A549 (cell line): ENCODE results near the gene RELN. TPM values are rescaled to one million over a fixed set of nuclear protein-coding genes. Genes with fewer than 3 reads are reported as not detected.

ENCODE experiments used
- ATAC-seq, 2 experiments: fragments of 200-7000 bp in 1 of 2; fragments of >200 bp in 1 of 2; cut with Nextera tagmentation in 1 of 2; cut with Tn5 transposase in 1 of 2; 3 replicates each; pipeline versions ENCODE4 v1.8.0 to v1.9.1; 2018 to 2020; ENCODE audit warnings: mild to moderate bottlenecking in 1 of 2, moderate library complexity in 1 of 2
- CTCF ChIA-PET: fragments of 300-600 bp; sonication (Branson Sonifier 250); formaldehyde crosslinking; extraction: SDS; loops from one replicate; lab custom pipeline; 2021; ENCODE audit warnings: antibody characterized with exemption, inconsistent platforms; lab: Yijun Ruan, JAX
- POLR2A ChIA-PET: fragments of 350-600 bp; formaldehyde crosslinking; extraction: SDS; loops from one replicate; lab custom pipeline; 2021; ENCODE audit warnings: antibody characterized with exemption, inconsistent platforms; lab: Yijun Ruan, JAX
- DNase-seq, 2 experiments: peaks; one replicate each; pipeline versions ENCODE4 v3.0.0 to v3.0.0-alpha.2; 2011 to 2016; ENCODE audit warnings: low read depth in 1 of 2, low spot score in 1 of 2
- FAIRE-seq: peaks from 2 replicates; lab custom pipeline; 2011; peaks lifted over from hg19 to GRCh38; lab: Jason Lieb, UNC
- H3K27ac ChIP-seq, 2 experiments: fragments of >200 bp; sonication (Bioruptor Twin); formaldehyde crosslinking; 3 replicates each; pipeline ENCODE4 v1.5.1; 2016 to 2017
- H3K4me1 ChIP-seq: fragments of >200 bp; sonication (Bioruptor Twin); formaldehyde crosslinking; 3 replicates; pipeline ENCODE4 v1.6.1; 2016
- H3K4me2 ChIP-seq: fragments of >200 bp; sonication (Bioruptor Twin); formaldehyde crosslinking; 3 replicates; pipeline ENCODE4 v1.6.1; 2016
- H3K4me3 ChIP-seq: fragments of >200 bp; sonication (Bioruptor Twin); formaldehyde crosslinking; 3 replicates; pipeline ENCODE4 v1.5.1; 2016
- H3K9me3 ChIP-seq: fragments of >200 bp; sonication (Bioruptor Twin); formaldehyde crosslinking; 3 replicates; pipeline ENCODE4 v1.6.1; 2016
- CTCF ChIP-seq: fragments of >200 bp; sonication (Bioruptor Twin); formaldehyde crosslinking; IDR thresholded peaks from 3 replicates; pipeline ENCODE4 v1.5.1; 2016
- E2F6 ChIP-seq: IDR thresholded peaks from 2 replicates; pipeline ENCODE4 v1.6.1; 2012; ENCODE audit warnings: low read depth, borderline replicate concordance
- EHF ChIP-seq: fragments of 250-450 bp; sonication (Bioruptor Pico); IDR thresholded peaks from 2 replicates; pipeline ENCODE4 v1.5.0; 2020; ENCODE audit warnings: mild to moderate bottlenecking
- EHMT2 ChIP-seq: fragments of 200-600 bp; sonication (generic); IDR thresholded peaks from 2 replicates; pipeline ENCODE4 v1.6.1; 2016; ENCODE audit warnings: antibody characterized with exemption, low read depth, mild to moderate bottlenecking, moderate library complexity
- EP300 ChIP-seq, 2 experiments: fragments of >200 bp; sonication (Bioruptor Twin); formaldehyde crosslinking; IDR thresholded peaks; 2 replicates in 1 of 2; 3 replicates in 1 of 2; pipeline ENCODE4 v1.6.1; 2016 to 2017
- ESRRA ChIP-seq: fragments of 150-350 bp; IDR thresholded peaks from 2 replicates; pipeline ENCODE4 v1.6.1; 2014; ENCODE audit warnings: mild to moderate bottlenecking, low read length, borderline replicate concordance
- FOSB ChIP-seq: fragments of 250-450 bp; sonication (Bioruptor Pico); IDR thresholded peaks from 2 replicates; pipeline ENCODE4 v1.5.0; 2020; ENCODE audit warnings: mild to moderate bottlenecking, moderate library complexity
- FOSL2 ChIP-seq, 2 experiments: fragments of 450-650 bp in 1 of 2; fragments of >200 bp in 1 of 2; sonication (Bioruptor Twin) in 1 of 2; formaldehyde crosslinking; IDR thresholded peaks; 2 replicates each; pipeline versions ENCODE4 v1.5.0 to v1.6.1; 2016 to 2020; ENCODE audit warnings: mild to moderate bottlenecking in 1 of 2, moderate library complexity in 1 of 2
- HES2 ChIP-seq: fragments of >200 bp; sonication (Bioruptor Twin); formaldehyde crosslinking; IDR thresholded peaks from 2 replicates; pipeline ENCODE4 v1.6.1; 2016
- HOXB13 ChIP-seq: fragments of 250-450 bp; sonication (Bioruptor Pico); IDR thresholded peaks from 2 replicates; pipeline ENCODE4 v1.5.0; 2020; ENCODE audit warnings: low read depth, mild to moderate bottlenecking, moderate library complexity
- JUNB ChIP-seq: fragments of >200 bp; sonication (Bioruptor Twin); formaldehyde crosslinking; IDR thresholded peaks from 2 replicates; pipeline ENCODE4 v1.6.1; 2016
- KDM1A ChIP-seq: fragments of 200-600 bp; sonication (generic); IDR thresholded peaks from 2 replicates; pipeline ENCODE4 v1.6.1; 2016; ENCODE audit warnings: low read depth, mild to moderate bottlenecking
- MAZ ChIP-seq: fragments of 150-350 bp; IDR thresholded peaks from 2 replicates; pipeline ENCODE4 v1.6.1; 2014; ENCODE audit warnings: antibody characterized with exemption, low read depth, low read length, borderline replicate concordance
- MYC ChIP-seq: IDR thresholded peaks from 2 replicates; pipeline ENCODE4 v1.6.1; 2012; ENCODE audit warnings: mild to moderate bottlenecking, inconsistent platforms, low read length, improper control_type of control experiment, borderline replicate concordance
- NFE2L2 ChIP-seq: fragments of 150-350 bp; conservative IDR thresholded peaks from 2 replicates; pipeline ENCODE4 v1.6.1; 2014; ENCODE audit warnings: low read length
- POLR2AphosphoS2 ChIP-seq: conservative IDR thresholded peaks from 2 replicates; pipeline ENCODE4 v1.6.1; 2012; ENCODE audit warnings: low read length, improper control_type of control experiment, inconsistent platforms
- RAD21 ChIP-seq, 2 experiments: fragments of >200 bp in 1 of 2; sonication (Bioruptor Twin) in 1 of 2; formaldehyde crosslinking in 1 of 2; IDR thresholded peaks in 1 of 2; conservative IDR thresholded peaks in 1 of 2; 2 replicates in 1 of 2; 3 replicates in 1 of 2; pipeline ENCODE4 v1.6.1; 2012 to 2018; ENCODE audit warnings: inconsistent platforms in 1 of 2
- REST ChIP-seq: fragments of 200-600 bp; sonication (generic); IDR thresholded peaks from 2 replicates; pipeline ENCODE4 v1.6.1; 2016; ENCODE audit warnings: antibody characterized with exemption, mild to moderate bottlenecking, moderate library complexity
- TFCP2L1 ChIP-seq: fragments of 250-450 bp; sonication (Bioruptor Pico); IDR thresholded peaks from 2 replicates; pipeline ENCODE4 v1.5.0; 2021; ENCODE audit warnings: mild to moderate bottlenecking
- USF2 ChIP-seq: fragments of 450-650 bp; IDR thresholded peaks from 2 replicates; pipeline ENCODE4 v1.6.1; 2014; ENCODE audit warnings: antibody characterized with exemption
- ZFP36 ChIP-seq: fragments of 450-650 bp; IDR thresholded peaks from 2 replicates; pipeline ENCODE4 v1.6.1; 2014; ENCODE audit warnings: borderline replicate concordance; ENCODE audit not compliant: partially characterized antibody
- ZNF302 ChIP-seq: fragments of 250-450 bp; sonication (Bioruptor Pico); IDR thresholded peaks from 2 replicates; pipeline ENCODE4 v1.9.0; 2021; ENCODE audit warnings: inconsistent platforms, mild to moderate bottlenecking, moderate library complexity
- WGBS: methylation state at CpG from one replicate; pipeline ENCODE4 v1.1.6; 2017; ENCODE audit errors: missing lambda C conversion rate; 5-methylcytosine and 5-hydroxymethylcytosine counted together
- polyA plus RNA-seq, 4 experiments: library from polyadenylated mRNA; depleted of rRNA in 3 of 4; stranded (reverse); fragments of >200 nt; fragmentation: RNase III in 1 of 4; extraction: RNeasy Plus Mini Kit Qiagen cat#74134 plus additional on column Dnase treatment in 1 of 4; gene quantifications; 2 replicates in 3 of 4; 3 replicates in 1 of 4; pipeline ENCODE4 v1.2.3, GENCODE V29; 2011 to 2017
- TF ChIP-seq, protein P1 (sequence below): fragments of >200 bp; sonication (Bioruptor Twin); formaldehyde crosslinking; IDR thresholded peaks from 3 replicates; pipeline ENCODE4 v1.6.1; 2016

RELN gene
- polyA plus RNA-seq, 2 of the 4 experiments (the other 2 are of a cell fraction), result not detected

- TF ChIP-seq RAD21 (conservative IDR thresholded peaks at IDR 0.05 in 1 of 2, IDR thresholded peaks at IDR 0.05 in 1 of 2), result no peak
- TF ChIP-seq CTCF, result no peak
- no peak for TF ChIP-seq ZFP36
- TF ChIP-seq MAZ, result no peak
- TF ChIP-seq TFCP2L1 (CRISPR knock-in tag), result no peak
- TF ChIP-seq USF2, result no peak
- TF ChIP-seq MYC, result no peak
Observed at GRCh38 chr7:103649052-103649451, 340.4 kb downstream of the RELN start (continued).

DNA sequence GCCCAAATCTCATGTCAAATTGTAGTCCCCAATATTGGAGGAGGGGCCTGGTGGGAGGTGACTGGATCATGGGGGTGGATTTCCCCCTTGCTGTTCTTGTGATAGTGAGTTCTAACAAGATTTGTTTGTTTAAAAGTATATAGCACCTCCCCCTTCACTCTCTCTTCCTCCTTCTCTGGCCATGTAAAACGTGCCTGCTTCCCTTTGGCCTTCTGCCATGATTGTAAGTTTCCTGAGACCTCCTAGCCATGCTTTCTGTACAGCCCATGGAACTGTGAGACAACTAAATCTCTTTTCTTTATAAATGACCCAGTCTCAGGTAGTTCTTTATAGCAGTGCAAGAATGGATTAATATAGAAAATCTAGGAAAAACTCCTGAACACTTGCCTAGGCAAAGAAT is 341.3 kb downstream of the RELN start:
- no peaks in the 10 kb centered on the region for H3K4me1 ChIP-seq
- WGBS, result 4% methylated on average over 1 of the region's 1 CpG
- POLR2A ChIA-PET, result no interaction called here
- H3K4me3 ChIP-seq, result no peak overlapping the region
- no peak overlapping the region for H3K4me2 ChIP-seq
- no peak for ATAC-seq
- CTCF ChIA-PET, result no interaction called here
- H3K27ac ChIP-seq, result no peak overlapping the region
- TF ChIP-seq KDM1A, result no peak
- TF ChIP-seq EP300 (IDR thresholded peaks at IDR 0.05), result no peak
- TF ChIP-seq FOSL2 (IDR thresholded peaks at IDR 0.05), result no peak
- TF ChIP-seq FOSL2 (CRISPR knock-in tag; IDR thresholded peaks at IDR 0.05), result no peak
- no peak for TF ChIP-seq ZNF302 (CRISPR knock-in tag)
- no peak for TF ChIP-seq ESRRA
- TF ChIP-seq, all 56 proteins: peak for 0
- DNase-seq (no peak), FAIRE-seq (no peak)
- H3K9me3 ChIP-seq, result no peaks in the 10 kb centered on the region

DNA sequence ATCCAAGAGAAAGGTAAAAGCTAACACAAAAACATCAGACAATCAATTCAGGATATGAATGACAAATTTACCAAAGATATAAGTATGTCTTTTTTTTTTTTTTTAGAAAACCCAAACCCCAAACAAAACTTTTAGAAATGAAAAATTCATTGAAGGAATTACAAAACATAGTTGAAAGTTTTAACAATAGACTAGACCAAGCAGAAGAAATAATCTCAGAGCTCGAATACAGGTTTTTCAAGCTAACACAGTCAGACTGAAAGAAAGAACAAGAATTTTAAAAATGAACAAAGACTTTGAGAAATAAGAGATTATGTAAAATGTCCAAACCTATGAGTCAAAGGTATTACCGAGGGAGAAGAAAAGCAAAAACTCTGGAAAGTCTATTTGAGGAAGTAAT is 345.1 kb downstream of the RELN start:
- H3K27ac ChIP-seq, result no peak overlapping the region
- DNase-seq (no peak), FAIRE-seq (no peak), ATAC-seq (no peak)
- H3K4me2 ChIP-seq, result no peak overlapping the region
- ChIA-PET CTCF (no interaction called here), POLR2A (no interaction called here)
- WGBS, result 6% methylated on average over 2 of the region's 2 CpGs
- H3K9me3 ChIP-seq, result no peaks in the 10 kb centered on the region
- no peak overlapping the region for H3K4me3 ChIP-seq
- no peaks in the 10 kb centered on the region for H3K4me1 ChIP-seq
- TF ChIP-seq MAZ, result no peak
- no peak for TF ChIP-seq FOSB (CRISPR knock-in tag)
- TF ChIP-seq, protein P1, sequence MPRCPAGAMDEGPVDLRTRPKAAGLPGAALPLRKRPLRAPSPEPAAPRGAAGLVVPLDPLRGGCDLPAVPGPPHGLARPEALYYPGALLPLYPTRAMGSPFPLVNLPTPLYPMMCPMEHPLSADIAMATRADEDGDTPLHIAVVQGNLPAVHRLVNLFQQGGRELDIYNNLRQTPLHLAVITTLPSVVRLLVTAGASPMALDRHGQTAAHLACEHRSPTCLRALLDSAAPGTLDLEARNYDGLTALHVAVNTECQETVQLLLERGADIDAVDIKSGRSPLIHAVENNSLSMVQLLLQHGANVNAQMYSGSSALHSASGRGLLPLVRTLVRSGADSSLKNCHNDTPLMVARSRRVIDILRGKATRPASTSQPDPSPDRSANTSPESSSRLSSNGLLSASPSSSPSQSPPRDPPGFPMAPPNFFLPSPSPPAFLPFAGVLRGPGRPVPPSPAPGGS, result no peak
- TF ChIP-seq ZFP36, result no peak
- TF ChIP-seq HES2, result no peak
- no peak for TF ChIP-seq EP300 (IDR thresholded peaks at IDR 0.05)
- no peak for TF ChIP-seq FOSL2 (IDR thresholded peaks at IDR 0.05)
- TF ChIP-seq FOSL2 (CRISPR knock-in tag; IDR thresholded peaks at IDR 0.05), result no peak
- no peak for TF ChIP-seq EHF (CRISPR knock-in tag)
- TF ChIP-seq E2F6, result no peak
- no peak for TF ChIP-seq JUNB
- TF ChIP-seq HOXB13, result no peak
- TF ChIP-seq NFE2L2, result no peak
- no peak for TF ChIP-seq ESRRA
- no peak for TF ChIP-seq REST
- no peak for TF ChIP-seq ZNF302 (CRISPR knock-in tag)
- no peak for TF ChIP-seq EHMT2
- TF ChIP-seq POLR2AphosphoS2, result no peak
